ENCODE data around the gene PRTN3.

- TF ChIP-seq CTCF (IDR thresholded peaks at IDR 0.05; ENCODE audit: poor library complexity): no peak
- TF ChIP-seq EZH2 (IDR thresholded peaks at IDR 0.05; ENCODE audit: borderline replicate concordance): no peak
Observed at GRCh38 chr19:805600-806550, 34.9 kb upstream of the PRTN3 start.

Measured in hepatocyte (in vitro differentiated cells).